ENCODE results near the gene SLC37A3. TPM values are rescaled to one million over a fixed set of nuclear protein-coding genes. Genes with fewer than 3 reads are reported as not detected.
A peak's percentile ranks its signal among the peaks of the same experiment; 100 is the strongest.
"Not testable (repeated sequence)": the region's sequence is repeated elsewhere in the genome, so short reads cannot be mapped to it uniquely, and the experiment has no call there.

Gene SLC37A3
- total RNA-seq, 1 experiment from 2014 or later, result 30.4 TPM

DNA sequence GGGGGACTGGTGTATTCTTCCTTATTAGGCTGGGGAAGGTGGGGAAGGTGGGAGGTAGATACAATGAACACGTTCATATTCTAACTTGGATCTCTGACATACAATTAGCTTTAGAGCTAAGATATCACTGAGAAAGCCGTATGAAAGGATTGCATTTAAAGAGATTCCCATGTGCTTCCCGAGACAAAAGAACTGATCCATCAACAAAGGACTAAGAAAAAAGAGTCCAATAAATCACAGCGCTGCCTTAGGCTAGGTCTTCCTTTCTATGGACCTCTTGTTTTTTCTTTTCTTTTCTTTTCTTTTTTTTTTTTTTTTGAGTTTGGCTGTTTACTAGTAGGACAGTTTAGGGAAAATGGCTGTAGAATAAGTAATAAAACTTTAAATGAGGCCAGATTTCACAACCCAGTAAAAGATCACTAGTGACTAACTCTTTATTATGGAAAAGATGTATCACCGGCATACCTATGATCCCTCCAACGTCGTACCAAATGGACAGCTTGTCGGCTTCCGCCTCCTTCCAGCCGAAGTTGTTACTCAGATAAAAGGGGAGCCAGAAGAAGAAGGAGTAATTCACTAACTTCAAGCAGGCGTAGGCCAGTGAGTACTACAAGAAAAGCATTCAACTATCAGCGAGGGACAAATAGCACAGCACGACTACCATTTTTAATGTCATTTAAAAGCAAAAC lies 50.0 kb downstream of the SLC37A3 start:
- DNase-seq (ENCODE audit: low spot score), result no peak

DNA sequence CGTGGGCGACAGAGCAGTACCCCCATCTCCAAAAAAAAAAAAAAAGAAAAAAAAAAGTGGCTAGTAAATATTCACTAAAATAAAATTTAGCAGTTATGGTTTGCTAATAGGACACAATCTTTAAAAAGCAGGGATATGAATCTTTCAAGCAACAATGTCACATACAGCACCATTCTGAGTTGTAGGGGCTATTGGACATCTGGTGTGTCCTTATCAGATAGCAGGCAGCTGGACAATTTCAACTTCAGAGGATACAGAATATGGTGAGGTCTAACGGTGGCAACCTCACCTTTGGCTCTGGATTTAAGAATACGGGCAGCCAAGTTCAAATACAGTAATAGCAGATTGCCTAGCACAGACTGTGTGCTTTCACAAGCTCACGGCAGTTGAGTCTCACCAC lies 51.1 kb downstream of the SLC37A3 start:
- no peak for DNase-seq (ENCODE audit: low spot score)

DNA sequence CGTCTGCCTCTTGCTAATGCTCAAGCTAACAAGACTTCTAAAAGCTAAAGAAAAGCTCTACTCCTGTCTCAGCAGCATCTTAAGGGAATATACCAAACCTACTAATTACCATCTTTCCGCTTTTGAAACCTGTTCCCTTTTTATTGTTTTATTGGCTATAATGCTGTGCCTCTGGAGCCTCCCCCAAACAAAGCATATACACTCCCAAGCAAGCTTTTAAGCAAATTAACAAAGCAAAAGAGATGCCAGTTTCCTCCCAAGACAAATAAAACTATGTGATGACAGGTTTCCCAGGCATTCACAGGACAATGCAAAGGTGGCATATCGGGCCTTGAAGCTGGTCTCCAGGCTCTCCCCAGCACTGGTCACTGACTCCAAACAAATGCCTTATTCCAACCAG lies 52.9 kb downstream of the SLC37A3 start:
- DNase-seq (ENCODE audit: low spot score), result no peak

DNA sequence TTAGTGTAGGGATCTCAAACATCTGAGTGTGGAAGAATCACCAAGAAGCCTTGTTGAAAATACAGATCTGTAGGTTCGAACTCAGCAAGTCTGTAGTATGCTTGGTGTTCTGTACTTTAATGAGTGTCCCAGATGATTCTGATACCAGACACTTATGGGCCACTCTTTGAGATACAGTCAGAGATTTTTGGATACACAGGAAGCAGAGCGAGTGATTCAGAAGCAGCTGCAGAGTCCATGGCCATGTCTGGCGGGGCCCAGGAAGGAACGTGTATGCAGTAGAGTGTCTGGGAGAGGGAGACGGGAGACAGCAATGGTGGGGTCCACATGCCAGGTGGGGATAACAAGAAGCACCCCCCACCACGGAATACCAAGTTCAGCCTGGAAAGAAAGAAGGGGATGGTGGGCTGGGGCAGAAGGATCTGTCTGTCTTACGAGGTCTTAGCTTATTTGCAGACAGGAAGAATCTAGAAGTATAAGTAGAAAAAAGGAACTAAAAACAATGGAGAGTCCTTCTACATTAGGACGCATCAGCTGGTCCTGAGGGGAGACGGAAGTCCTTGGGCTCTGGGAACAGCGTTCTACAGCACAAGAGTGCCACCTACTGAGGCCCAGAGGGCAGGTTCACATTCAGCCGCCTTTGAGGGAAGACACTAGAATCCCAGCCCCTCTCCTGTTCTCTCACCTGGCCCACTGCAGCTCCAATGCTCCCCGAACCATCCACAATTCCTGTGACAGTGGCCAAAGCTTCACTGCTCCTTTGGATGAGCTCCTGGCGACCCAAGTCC lies 55.4 kb downstream of the SLC37A3 start:
- DNase-seq (ENCODE audit: low spot score), result peak; percentile 22

DNA sequence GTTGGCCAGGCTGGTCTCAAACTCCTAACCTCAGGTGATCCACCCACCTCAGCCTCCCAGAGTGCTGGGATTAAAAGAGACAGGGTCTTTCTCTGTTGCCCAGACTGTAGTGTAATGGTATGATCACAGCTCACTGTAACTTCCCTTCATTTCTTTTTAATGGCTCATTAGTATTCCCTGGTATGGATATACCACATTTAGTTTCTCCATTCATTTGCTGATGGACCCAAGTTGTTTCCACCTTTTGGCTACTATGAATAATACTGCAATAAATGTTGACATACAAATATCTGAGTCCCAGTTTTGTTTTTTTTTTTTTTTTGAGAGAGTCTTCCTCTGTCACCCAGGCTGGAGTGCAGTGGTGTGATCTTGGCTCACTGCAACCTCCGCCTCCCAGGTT lies 59.4 kb downstream of the SLC37A3 start:
- not testable (repeated sequence) for DNase-seq (ENCODE audit: low spot score)

DNA sequence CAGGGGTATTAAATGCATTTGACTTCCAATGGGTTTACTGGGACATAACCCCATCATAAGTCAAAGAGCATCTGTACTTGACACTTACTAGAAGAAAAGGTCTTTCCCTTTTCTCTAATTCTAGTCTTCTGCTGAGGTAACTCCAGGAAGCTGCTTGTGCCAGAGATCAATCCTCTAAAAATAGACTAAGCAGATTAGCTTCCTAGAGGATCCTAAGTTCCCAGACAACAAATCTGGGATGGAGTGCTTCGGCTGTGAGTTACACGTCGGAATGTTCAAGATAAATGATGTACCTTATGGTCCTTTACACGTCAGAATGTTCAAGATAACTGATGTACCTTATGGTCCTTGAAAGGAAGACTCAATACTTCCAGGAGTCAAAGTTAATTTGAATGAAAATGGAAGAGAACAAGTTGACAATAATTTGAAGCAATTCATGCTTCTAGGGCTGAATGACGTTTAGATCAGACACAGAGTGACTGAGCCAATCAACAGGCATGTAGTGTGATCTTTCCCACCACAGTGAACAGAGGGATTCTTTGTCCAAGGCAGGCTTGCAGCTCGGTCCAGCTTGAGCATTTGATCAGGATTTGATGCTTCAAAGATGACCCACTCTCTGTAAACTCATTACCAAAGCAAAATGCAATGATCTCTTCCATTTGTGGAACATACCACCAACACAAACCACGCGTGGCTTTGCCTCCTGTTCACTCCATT lies 63.8 kb downstream of the SLC37A3 start:
- DNase-seq (ENCODE audit: low spot score), result no peak

DNA sequence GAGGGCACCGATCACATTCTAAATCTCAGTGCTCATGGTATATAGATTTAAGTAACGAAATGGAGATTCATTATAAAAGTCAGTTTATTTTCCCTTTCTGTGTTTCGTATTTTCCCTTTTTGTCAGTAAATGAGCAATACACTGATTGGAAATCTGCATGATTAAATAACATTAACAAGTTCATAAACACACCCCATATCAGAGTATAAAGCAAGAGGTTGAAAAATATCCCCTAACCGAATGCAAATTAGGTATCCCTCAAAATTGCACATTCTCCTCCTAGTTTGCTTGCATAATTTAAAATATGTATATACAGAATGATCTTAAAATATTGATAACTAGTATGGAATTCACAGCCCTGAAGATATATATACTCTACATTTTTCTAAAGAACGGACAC lies 64.6 kb downstream of the SLC37A3 start:
- DNase-seq (ENCODE audit: low spot score), result no peak

DNA sequence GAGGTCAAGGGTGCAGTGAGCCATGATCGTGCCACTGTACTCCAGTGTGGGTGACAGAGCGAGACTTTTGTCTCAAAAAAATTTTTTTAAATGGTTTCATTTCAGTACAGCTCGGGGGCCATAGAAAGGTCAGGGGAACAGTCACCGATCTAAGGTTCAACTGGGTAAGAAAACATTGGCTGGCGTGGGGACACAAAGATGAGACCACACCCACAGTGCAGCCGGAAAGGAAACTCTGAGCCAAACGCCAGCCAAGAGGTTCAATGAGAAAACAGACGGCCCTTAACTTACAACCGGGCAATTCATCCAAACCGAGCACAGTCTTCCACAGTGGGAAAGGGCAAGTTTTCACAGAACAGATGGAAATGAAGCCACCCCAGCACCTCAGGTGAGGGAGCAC lies 65.1 kb downstream of the SLC37A3 start:
- DNase-seq (ENCODE audit: low spot score), result no peak

DNA sequence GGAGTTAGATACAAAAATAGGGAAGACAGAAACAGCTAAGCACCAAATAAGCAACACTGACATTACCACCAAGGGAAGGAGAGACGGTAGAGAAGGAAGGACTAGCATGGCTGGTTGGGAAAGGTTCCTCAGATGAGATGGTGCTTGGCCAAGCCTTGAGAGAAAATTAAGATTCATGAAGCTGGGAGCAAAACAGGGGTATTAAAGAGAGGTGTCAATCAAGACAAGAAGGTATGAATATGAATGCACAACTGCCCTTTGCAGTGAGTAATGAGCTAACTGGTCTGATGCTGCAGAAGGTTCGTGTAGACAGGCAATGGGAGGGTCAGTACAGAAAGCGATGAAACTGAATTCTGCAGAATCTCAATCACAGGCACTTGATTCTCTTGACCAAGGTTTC lies 67.7 kb downstream of the SLC37A3 start:
- no peak for DNase-seq (ENCODE audit: low spot score)

DNA sequence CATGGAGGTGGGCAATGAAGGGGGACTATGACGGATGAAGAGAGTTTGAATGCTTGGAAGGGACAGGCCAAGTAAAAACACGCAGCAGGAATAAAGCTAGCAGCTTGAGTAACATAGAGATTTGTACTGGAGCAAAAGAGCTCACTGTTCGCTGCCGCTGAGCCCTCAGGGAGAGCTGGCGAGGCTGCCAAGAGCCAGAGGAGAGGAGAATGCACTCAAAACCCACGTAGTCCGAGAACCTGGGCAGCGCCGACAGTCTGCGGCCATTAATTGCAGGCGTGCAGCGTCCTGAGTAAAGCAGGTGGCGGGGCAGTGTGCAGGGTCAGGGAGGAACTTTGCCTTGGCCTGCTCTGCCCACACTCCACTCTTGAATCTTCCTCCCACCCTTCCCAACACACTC lies 68.2 kb downstream of the SLC37A3 start:
- no peak for DNase-seq (ENCODE audit: low spot score)

DNA sequence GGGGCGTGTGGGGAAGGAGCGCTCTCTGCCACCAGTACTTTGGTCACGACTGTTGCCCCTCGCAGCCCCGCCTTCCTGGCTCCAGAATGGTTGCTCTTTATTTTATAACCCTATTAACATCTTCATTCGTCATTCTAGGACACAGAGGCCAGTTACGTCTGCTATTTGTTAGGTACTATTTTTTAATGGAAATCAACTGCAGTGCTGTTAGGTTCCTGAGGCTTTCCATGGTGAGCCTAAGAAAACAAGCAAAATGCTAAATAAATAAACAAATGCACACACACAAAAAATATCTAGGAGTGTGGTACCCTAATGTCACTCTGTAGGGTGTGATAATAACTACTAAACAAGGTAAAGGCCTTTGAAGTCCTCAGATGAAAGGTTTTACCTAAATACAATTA lies 71.1 kb downstream of the SLC37A3 start:
- DNase-seq (ENCODE audit: low spot score), result no peak

DNA sequence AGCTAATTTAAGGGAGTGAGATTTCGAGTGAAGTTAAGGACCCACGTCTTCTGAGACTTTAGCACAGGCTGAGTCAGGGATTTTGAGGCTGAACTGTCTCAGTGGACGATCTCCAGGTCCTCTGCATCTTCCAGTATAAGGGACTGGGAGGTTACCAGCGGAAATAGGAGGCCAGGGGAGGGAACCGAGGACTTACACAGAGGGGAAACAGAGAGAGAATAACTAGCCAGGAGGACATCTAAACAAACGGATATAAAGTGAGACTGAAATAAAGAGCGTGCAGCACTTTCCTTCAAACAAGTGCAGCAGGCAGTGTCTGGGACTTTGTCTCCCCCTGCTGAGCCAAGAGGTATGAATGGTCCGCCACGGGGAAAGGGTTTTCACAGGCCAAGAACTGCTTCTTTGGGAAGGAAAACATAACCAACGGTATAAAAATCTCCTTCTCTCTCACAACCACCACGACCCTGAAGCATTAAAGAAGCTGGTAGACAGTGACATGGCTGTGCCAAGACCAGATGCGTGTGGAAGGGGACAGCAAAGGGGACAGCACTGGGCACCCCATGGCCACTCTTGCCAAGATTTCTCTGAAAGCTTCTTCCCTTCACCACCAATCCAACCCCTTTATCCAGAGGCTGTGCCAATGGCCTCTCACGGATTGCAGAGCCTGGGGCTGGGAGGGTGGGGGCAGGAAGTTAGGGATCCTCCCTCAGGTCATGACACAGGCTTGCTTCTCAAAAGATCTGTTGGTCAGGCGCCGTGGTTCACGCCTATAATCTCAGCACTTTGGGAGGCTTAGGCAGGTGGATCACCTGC lies 72.0 kb downstream of the SLC37A3 start:
- DNase-seq (ENCODE audit: low spot score), result peak; percentile 81

DNA sequence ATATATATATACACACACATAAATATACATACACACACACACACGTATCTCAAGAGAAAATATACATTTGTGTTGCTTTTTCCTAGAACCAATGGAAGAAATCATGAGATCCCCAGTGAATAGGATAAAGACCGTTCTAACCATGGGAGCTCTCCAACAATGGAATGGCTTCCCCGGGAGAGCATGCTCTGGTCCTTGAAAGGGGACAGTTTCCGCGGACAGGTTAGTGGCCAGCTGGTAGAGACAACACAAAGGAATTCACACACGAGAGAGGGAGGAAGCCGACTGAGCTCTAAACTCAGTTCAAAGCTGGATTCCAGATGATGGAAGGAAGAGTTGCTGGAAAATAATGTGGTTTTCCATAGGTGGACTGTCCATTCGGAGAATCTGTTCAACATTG lies 72.7 kb downstream of the SLC37A3 start:
- no peak for DNase-seq (ENCODE audit: low spot score)

DNA sequence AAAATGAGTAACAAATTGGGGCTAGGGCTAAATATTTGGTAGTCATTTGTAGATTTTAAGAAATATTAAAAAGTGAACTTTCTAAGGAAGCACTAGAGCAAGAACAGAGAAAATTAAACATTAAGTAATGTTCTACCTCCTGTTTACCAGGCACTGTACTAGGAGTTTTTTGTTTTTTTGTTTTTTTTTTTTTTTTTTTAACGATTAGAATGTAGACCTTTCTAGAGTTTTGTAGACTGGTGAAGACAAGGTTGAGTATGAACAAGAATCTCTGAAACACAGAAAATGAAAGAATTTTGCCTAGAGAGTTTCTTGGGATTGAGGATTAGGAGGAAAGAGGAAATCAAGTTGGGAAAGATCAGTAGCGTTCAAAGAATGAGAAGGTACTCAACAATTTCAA lies 73.6 kb downstream of the SLC37A3 start:
- no peak for DNase-seq (ENCODE audit: low spot score)

DNA sequence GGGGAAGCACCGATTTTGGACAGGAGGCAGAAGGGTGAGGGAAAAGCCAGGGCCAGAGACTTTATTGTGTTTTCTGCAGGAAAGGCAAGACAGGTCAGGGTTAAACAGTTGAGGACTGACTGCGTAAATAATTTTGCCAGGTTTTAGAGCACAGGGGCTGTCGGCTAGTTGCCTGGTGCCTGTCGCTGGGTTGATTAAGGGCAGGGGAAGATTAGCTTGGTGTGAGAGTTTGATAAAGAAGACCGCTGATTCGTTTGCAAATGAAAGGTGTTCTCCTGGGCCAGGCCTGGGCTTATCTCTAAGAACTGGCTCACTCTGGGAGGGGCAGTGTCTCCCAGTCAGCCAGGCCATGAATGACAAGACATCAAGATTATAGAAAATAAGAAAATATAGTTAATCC lies 75.6 kb downstream of the SLC37A3 start:
- no peak for DNase-seq (ENCODE audit: low spot score)

DNA sequence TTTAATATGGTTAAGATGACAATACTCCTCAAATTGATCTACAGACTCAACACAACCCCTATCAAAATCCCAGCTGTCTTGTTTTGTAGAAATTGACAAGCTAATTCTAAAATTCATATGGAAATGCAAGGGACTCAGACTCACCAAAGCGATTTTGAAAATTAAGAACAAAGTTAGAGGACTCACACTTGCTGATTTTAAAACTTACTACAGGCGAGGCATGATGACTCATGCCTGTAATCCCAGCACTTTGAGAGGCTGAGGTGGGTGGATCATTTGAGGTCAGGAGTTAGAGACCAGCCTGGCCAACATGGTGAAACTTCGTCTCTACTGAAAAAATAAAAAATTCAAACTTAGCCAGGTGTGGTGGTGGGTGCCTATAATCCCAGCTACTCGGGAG lies 78.3 kb downstream of the SLC37A3 start:
- DNase-seq (ENCODE audit: low spot score), result not testable (repeated sequence)

DNA sequence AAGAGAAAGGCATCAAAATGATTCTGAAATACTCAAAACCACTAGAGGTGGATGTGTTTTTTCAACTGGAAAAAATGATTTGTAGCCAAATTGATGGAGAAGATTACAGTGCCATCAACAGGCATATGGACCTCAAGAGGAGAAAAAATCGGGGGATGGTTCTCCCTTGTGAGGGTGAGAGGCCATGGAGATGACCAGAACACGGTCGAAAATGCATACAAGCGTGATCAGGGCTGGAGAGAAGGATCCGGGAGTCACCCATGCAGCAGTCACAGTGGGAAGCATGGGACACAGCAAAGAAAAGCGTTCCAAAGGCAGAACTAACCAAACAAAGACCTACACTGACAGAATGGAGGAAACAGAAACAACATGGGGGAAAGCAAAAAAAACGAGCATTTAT lies 80.3 kb downstream of the SLC37A3 start:
- DNase-seq (ENCODE audit: low spot score), result no peak

DNA sequence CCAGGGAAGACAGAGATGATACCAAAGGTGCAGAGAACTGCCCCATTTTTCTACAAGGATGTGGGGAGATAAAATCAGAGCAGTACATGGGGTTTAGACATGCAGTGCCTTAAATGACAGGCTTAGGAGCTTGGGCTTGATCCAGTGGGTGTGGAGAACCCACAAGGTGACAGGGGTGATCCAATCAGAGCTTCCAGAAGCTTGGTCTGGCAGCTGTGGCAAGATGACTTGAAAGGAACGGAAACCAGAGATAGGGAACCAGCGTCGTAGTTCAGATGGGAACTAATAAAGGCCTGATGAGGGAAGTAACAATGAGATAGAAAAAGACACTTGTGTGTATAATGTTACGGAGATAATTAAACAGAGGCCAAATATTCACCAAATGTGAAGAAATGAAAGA lies 80.7 kb downstream of the SLC37A3 start:
- no peak for DNase-seq (ENCODE audit: low spot score)

DNA sequence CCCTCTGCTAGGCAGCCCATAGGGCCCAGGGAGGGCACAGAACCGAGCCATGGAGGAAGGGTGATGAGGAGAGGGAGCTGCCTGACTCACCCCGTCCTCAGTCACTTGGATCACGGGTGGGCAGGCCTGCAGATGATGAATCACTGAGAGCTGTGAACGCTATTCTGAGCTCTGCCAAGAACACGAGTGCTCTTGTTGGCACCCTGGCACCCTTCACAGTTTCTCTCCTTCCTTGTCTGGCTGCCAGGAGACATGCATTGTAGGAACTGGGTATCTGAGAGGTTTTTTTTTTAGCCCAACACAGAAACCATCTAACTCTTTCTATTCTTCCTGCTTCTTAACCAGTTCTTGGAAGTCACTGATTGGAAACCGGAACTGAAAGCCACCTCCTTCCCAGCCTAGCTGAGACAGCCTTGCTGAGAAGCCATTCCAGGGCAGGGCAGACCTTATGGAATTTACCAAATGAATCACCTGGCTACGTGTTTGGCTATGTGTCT lies 82.1 kb downstream of the SLC37A3 start:
- peak; percentile 77 for DNase-seq (ENCODE audit: low spot score)

DNA sequence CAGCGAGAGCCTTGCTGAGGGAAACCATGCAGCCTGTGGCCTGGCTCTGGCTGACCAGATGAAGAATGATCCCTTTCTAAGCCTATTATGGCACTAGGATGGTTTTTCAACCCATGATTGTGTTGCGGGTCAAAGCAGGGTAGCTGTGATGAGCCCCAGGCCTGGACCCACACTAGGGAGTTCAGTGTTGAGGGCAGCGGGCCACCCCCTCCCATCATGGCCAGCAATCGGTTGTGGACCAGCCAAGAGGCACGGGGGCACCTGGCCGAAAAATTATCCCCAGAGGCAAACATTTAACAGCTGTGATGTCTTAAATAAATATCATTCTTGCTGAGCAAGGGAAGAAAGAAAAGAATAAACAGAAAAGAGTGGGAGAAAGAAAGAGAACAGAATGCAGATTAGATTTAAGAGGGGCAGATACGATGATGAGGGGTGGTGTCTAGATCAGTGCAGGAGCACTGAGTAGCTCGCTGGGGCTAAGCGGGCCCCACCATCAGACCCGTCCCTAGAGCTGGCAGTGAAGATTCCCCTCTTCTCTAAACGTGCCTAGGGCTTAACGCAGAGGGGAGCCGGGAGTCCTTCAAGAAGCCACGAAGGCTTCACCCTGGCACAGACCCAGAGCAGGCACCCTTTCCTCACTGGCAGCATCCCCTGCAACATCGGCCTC lies 82.7 kb downstream of the SLC37A3 start:
- DNase-seq (ENCODE audit: low spot score), result no peak
